NT2/D1 (cell line): Measurements from ENCODE around the gene PSAP.

Experiments used
- SUZ12 ChIP-seq: IDR thresholded peaks from 2 replicates; pipeline ENCODE4 v1.6.1; 2011; ENCODE audit not compliant: insufficient read length, insufficient read depth; ENCODE audit errors: extremely low read depth
- YY1 ChIP-seq: IDR thresholded peaks from 2 replicates; pipeline ENCODE4 v1.6.1; 2011; ENCODE audit not compliant: insufficient read length, insufficient read depth
- ZNF274 ChIP-seq: IDR thresholded peaks from 2 replicates; pipeline ENCODE4 v1.6.1; 2011; ENCODE audit warnings: mild to moderate bottlenecking, low read depth, low read length

DNA sequence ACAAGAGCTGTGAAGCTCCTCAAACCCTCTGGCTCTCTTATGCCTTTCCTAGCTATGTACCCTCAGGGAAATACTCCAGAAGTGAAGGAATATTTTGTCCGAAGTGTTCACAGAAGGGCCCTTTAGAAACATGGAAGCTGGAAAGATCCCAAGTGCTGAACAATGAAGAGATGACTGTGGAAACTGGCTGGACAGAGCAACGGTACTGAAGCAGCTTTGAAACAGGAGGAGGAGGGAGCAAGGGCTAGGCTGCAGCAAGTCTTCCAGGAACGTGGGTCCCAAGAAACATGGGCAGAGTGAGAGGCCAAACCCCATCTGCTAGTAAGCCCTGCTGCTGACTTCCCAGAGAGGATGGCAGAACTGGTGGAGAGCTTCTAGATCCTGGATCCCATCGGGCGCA is 3.0 kb upstream of the PSAP start:
- no peak for TF ChIP-seq ZNF274
- TF ChIP-seq YY1, result no peak
- TF ChIP-seq SUZ12, result no peak
